ENCODE data around the gene MAVS. TPM values are rescaled to one million over a fixed set of nuclear protein-coding genes. Genes with fewer than 3 reads are reported as not detected.
"Not testable (repeated sequence)": the region's sequence is repeated elsewhere in the genome, so short reads cannot be mapped to it uniquely, and the experiment has no call there.

MAVS gene
- total RNA-seq, 1 donor from 2014 or later = 51.7 TPM

DNA sequence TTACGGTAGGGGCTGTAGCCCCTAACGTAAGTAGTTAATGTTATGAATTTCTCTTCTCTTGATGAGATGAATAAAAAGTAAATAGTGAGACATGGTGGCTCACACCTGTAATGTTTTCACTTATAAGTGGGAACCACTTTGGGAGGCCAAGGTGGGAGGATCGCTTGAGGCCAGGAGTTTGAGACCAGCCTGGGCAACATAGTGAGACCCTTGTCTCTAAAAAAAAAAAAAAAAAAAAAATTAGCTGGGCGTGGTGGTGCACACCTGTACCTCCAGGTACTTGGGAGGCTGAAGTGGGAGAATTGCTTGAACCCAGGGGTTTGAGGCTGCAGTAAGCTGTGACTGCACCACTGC lies 32.3 kb downstream of the MAVS start:
- not testable (repeated sequence) for DNase-seq (ENCODE audit: extremely low read depth, low read depth, low spot score)

GRCh38 chr20:3885715-3886114 lies 39.1 kb downstream of the MAVS start:
- DNase-seq (ENCODE audit: extremely low read depth, low read depth, low spot score) = no peak

DNA sequence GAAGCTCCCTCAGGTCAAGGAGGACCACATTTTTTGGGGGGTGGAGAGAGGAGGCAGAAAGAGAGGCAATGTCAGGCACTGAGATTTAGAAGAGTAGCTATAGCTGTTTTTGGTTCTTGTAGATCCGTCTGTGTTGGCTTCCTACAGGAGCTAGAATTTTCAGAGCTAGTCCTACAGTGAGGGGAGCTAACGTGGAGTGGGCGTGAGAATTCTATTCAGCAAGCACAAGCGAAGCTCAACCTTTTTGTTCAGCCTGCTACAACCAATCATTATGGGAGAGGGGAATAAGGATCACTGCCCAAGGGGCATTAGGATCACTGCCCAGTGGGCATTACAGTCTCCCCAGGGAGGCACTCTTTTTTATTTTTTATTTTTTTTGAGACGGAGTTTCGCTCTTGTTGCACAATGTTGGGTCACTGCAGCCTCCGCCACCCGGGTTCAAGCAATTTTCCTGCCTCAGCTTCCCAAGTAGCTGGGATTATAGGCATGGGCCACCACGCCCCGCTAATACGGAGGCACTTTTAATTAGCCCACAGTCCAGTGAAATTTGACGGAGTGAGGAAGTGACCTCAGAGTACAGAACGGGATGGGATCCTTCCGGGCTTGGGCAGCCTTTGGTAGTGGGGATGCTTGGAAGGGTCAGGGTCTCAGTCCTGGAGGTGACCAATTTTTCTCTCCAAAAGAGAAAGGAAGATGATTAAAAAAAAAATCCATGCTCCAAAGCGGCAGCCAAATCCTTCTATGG lies 41.4 kb downstream of the MAVS start:
- DNase-seq (ENCODE audit: extremely low read depth, low read depth, low spot score) = no peak

- peak; percentile 83 for DNase-seq (ENCODE audit: extremely low read depth, low read depth, low spot score)
Observed at GRCh38 chr20:3888622-3889488, 42.2 kb downstream of the MAVS start, which contains the start of gene PANK2. Gene PANK2 (plus strand): TSS chr20:3889387.

DNA sequence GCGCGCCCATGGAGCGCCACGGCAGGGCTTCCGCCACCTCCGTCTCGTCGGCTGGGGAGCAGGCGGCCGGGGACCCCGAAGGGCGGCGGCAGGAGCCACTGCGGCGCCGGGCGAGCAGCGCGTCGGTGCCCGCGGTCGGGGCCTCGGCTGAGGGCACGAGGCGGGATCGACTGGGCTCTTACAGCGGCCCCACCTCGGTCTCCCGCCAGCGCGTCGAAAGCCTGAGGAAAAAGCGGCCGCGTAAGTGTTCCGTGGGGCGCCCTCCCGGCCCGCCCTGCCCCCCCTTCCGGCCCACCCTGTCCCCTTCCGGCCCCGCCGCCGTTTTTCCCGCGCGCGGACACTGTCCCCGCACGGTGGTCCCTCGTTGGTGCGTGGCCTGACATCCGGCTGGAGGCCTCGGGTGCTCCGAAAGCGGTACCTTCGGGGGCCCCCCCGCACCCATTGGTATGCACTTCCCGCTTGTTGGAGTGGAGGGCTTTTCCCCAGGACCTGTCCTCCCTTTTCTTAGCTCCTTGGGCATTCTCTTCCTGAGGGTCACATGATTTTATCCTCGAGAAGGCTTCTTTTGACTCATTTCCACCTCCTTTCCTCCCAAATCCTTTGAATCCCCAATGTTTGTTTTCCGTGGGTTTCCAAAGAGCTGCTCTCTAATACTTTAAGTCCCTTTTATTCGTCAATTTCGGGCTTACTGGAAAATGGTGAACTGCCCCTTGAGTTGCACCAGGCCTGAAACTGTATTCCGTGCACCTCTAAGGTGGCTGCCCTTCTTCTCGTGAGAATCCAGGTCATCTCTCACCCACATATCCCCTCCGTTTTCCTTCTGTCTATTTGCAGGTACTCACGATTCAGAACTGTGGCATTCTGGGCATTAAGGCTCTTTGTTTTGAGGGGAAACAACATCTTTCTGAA lies 43.1 kb downstream of the MAVS start:
- no peak for DNase-seq (ENCODE audit: extremely low read depth, low read depth, low spot score)

DNA sequence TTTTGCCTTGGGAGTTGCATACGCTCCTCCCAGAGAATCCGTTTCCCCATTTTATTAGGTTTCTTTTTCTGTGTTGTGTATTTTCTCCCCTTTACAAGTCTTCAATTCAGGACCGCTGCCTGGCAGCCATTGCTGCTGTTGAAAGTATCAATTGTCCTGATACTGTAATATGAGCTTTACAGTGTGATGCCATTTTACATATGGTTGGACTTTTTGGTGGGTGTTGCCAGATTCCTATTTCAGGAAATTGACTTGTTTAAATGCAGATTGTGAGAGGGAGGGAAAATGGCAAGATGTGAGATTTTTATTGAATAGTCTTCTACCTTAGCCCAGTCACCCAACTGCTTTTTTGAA lies 43.7 kb downstream of the MAVS start:
- no peak for DNase-seq (ENCODE audit: extremely low read depth, low read depth, low spot score)

GRCh38 chr20:3890999-3891929 lies 44.6 kb downstream of the MAVS start:
- DNase-seq (ENCODE audit: extremely low read depth, low read depth, low spot score) = no peak

GRCh38 chr20:3894796-3895195 lies 48.2 kb downstream of the MAVS start:
- no peak for DNase-seq (ENCODE audit: extremely low read depth, low read depth, low spot score)

GRCh38 chr20:3896302-3896701 lies 49.7 kb downstream of the MAVS start:
- DNase-seq (ENCODE audit: extremely low read depth, low read depth, low spot score) = no peak

- no peak for DNase-seq (ENCODE audit: extremely low read depth, low read depth, low spot score)
Observed at GRCh38 chr20:3896853-3897583, 50.4 kb downstream of the MAVS start.

DNA sequence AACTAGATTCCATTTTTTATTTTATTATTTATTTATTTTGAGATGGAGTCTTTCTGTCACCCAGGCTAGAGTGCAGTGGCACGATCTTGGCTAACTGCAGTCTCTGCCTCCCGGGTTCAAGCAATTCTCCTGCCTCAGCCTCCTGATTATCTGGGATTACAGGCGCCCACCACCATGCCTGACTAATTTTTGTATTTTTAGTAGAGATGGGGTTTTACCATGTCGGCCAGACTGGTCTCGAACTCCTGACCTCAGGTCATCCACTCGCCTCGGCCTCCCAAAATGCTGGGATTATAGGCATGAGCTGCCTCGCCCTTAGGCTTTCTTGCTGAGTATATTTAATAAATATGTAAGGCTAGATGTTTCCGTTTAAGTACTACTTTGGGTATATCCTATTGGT lies 51.5 kb downstream of the MAVS start:
- not testable (repeated sequence) for DNase-seq (ENCODE audit: extremely low read depth, low read depth, low spot score)

GRCh38 chr20:3898639-3899038 lies 52.0 kb downstream of the MAVS start:
- no peak for DNase-seq (ENCODE audit: extremely low read depth, low read depth, low spot score)

- no peak for DNase-seq (ENCODE audit: extremely low read depth, low read depth, low spot score)
Observed at GRCh38 chr20:3900187-3900604, 53.6 kb downstream of the MAVS start.

DNA sequence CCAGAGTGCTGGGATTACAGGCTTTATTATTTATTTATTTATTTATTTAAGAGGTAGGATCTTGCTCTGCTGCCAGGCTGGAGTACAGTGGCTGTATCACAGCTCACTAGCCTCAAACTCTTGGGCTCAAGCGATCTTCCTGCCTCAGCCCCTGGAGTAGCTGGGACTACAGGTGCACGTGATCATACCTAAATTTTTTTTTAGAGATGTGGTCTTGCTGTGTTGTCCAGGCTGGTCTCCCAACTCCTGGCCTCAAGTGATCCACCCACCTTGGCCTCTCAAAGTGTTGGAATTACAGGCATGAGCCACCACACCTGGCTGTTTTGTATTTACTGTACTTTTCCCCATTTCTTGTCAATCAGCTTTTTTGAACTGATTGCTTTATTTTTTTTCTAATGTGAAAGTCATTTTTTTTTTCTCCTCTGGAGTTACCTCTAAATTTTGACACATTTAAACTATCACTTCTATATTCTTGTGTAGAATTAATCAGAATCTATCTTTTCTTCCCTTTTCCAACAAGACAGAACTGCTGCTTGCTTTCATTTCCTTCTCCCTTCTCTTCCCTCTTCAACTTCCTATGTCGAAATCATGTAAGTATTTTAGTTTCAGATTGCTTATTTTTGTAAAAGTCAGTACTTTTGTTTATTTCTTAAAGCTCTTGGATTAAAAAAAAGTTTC lies 54.5 kb downstream of the MAVS start:
- no peak for DNase-seq (ENCODE audit: extremely low read depth, low read depth, low spot score)

DNA sequence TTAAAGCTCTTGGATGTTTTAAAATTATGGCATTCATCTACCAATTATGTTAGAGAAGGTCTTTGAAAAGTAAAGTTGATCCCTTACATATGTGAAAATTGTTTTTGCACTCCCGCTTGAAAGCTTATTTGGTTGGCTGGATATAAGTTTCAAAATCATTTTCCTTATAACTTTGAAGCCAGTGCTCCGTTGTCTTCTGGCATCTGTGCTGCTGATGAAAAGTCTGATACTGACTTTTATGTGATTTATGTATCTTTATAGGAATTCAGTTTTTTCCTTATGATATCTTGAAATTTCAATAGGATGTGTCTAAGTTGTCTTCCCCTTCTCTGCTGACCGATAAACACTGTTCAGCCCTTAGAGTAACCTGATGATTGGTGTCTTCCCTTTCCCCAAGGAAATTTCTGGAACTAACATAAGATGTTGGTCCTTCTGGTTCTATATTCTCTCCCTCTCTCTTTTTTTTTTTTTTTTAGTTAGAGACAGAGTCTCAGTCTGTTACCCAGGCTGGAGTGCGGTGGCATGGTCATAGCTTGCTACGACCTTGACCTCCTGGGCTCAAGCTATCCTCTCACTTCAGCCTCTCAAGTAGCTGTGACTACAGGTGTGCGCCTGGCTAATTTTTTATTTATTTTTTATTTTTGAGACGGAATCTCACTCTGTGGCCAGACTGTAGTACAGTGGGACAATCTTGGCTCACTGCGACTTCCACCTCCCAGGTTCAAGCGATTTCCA lies 55.2 kb downstream of the MAVS start:
- DNase-seq (ENCODE audit: extremely low read depth, low read depth, low spot score) = no peak

GRCh38 chr20:3902446-3902845 lies 55.8 kb downstream of the MAVS start:
- no peak for DNase-seq (ENCODE audit: extremely low read depth, low read depth, low spot score)

GRCh38 chr20:3904224-3904623 lies 57.6 kb downstream of the MAVS start:
- no peak for DNase-seq (ENCODE audit: extremely low read depth, low read depth, low spot score)

DNA sequence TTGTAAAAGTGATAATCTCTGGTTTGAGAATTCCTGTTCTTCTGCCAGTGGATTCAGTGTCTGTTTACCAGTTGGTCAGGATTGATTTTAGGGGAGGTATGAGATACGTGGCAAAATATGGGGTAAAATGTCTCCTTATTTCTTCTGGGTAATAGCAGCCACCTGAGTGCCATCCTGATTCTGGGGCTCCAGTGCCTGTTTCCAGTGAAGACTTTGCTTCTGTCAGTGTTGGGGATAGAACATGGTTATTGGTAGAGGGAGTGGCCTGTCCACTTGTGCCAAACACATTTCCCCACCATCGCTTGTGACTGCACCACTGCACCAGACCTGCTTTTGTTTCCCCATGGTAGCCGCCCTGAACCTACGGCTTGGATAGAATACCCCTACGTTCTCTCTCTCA lies 58.2 kb downstream of the MAVS start:
- no peak for DNase-seq (ENCODE audit: extremely low read depth, low read depth, low spot score)

Measured in glomerular endothelial cell (primary cell).